Osteocyte (in vitro differentiated cells): ENCODE results near the gene MCTP2. TPM values are rescaled to one million over a fixed set of nuclear protein-coding genes. Genes with fewer than 3 reads are reported as not detected.

Experiments
- DNase-seq: peaks from one replicate; pipeline ENCODE4 v3.0.0; 2021; ENCODE audit warnings: mixed read lengths; ENCODE audit not compliant: unreplicated experiment; ENCODE audit errors: extremely low spot score
- H3K27ac Mint-ChIP-seq: one replicate; pipeline ENCODE4 v1.8.0; 2021; ENCODE audit warnings: mild to moderate bottlenecking, mixed read lengths; ENCODE audit not compliant: unreplicated experiment
- H3K27me3 Mint-ChIP-seq: one replicate; pipeline ENCODE4 v1.8.0; 2021; ENCODE audit warnings: mixed read lengths; ENCODE audit not compliant: unreplicated experiment
- H3K36me3 Mint-ChIP-seq: one replicate; pipeline ENCODE4 v1.8.0; 2021; ENCODE audit warnings: mixed read lengths; ENCODE audit not compliant: unreplicated experiment
- H3K4me1 Mint-ChIP-seq: one replicate; pipeline ENCODE4 v1.8.0; 2021; ENCODE audit warnings: mixed read lengths; ENCODE audit not compliant: unreplicated experiment
- H3K4me3 Mint-ChIP-seq: one replicate; pipeline ENCODE4 v1.8.0; 2021; ENCODE audit warnings: mild to moderate bottlenecking, moderate library complexity, mixed read lengths; ENCODE audit not compliant: unreplicated experiment
- H3K9me3 Mint-ChIP-seq: one replicate; pipeline ENCODE4 v1.8.0; 2021; ENCODE audit warnings: mixed read lengths; ENCODE audit not compliant: unreplicated experiment
- CTCF ChIP-seq: fragments of 200-600 bp; sonication (generic); IDR thresholded peaks from 2 replicates; pipeline ENCODE4 v1.5.0; 2021; ENCODE audit warnings: antibody characterized with exemption, mild to moderate bottlenecking, moderate library complexity
- total RNA-seq: library from RNA; stranded (reverse); gene quantifications from 2 replicates; pipeline ENCODE4 v1.2.1, GENCODE V29; 2021

MCTP2 gene
- total RNA-seq, 1 donor from 2014 or later, result 0.32 TPM

DNA sequence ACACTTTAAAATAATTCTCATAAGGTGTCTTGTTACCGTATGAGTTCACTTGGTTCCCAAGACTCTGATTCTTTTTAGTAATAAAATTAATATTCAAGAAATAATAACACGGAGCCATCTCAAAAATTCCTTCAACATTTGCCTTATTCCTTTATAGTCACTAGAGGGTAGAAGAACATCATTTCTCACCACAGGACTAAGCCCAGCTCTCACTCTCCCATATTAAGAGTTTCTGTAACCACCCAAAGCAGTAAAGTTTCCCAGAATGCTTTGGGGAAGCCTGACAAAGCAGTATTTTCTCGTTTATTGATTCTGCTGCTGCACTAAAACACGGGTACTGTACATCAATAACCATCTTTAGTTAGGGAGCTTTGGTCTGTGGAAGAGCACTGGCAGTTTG, 114.9 kb downstream of the MCTP2 start:
- no peaks in the 10 kb centered on the region for H3K36me3 Mint-ChIP-seq
- no peak for TF ChIP-seq CTCF
- no peaks in the 10 kb centered on the region for H3K4me1 Mint-ChIP-seq
- DNase-seq, result no peak
- H3K27me3 Mint-ChIP-seq, result peaks cover 3% of the 10 kb centered on the region
- no peak overlapping the region for H3K4me3 Mint-ChIP-seq
- H3K9me3 Mint-ChIP-seq, result no peaks in the 10 kb centered on the region
- no peak overlapping the region for H3K27ac Mint-ChIP-seq

- no peak for TF ChIP-seq CTCF
- no peaks in the 10 kb centered on the region for H3K9me3 Mint-ChIP-seq
- no peak for DNase-seq
- H3K4me3 Mint-ChIP-seq, result no peak overlapping the region
- H3K36me3 Mint-ChIP-seq, result no peaks in the 10 kb centered on the region
- H3K27ac Mint-ChIP-seq, result no peak overlapping the region
- H3K4me1 Mint-ChIP-seq, result no peaks in the 10 kb centered on the region
- peaks cover 3% of the 10 kb centered on the region for H3K27me3 Mint-ChIP-seq
Observed at GRCh38 chr15:94348084-94348483, 116.7 kb downstream of the MCTP2 start.

DNA sequence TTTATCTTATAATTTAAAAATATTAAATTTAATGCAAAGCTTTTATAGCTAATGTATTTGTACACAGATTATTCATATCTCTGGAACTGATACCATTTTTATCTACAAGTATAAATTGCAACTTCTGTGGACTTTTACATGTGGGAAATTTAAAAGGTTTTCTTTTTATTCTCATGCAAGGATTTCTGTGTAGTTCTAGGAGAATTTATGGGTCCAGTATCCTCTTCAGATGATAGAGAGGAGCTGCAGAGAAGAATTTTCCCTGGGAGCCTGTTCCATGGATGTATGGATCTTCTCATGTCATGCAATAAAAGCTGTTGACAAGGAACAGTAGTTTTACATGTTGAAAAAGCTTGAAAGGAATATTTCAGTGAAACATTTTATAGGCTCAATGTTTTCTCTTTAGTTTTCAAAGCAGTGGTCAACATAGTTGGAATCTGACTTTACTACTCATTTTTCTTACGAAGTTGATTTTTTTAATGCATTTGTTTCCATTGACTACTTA, 119.7 kb downstream of the MCTP2 start:
- H3K27ac Mint-ChIP-seq, result no peak overlapping the region
- no peaks in the 10 kb centered on the region for H3K27me3 Mint-ChIP-seq
- no peak overlapping the region for H3K4me3 Mint-ChIP-seq
- H3K36me3 Mint-ChIP-seq, result no peaks in the 10 kb centered on the region
- DNase-seq, result no peak
- H3K9me3 Mint-ChIP-seq, result no peaks in the 10 kb centered on the region
- TF ChIP-seq CTCF, result no peak
- no peaks in the 10 kb centered on the region for H3K4me1 Mint-ChIP-seq

GRCh38 chr15:94352636-94353487, 121.5 kb downstream of the MCTP2 start:
- no peak overlapping the region for H3K4me3 Mint-ChIP-seq

More at GRCh38 chr15:94352636-94353487, 121.5 kb downstream of the MCTP2 start:
- no peaks in the 10 kb centered on the region for H3K36me3 Mint-ChIP-seq
- no peaks in the 10 kb centered on the region for H3K27me3 Mint-ChIP-seq
- no peaks in the 10 kb centered on the region for H3K9me3 Mint-ChIP-seq
- H3K4me1 Mint-ChIP-seq, result no peaks in the 10 kb centered on the region
- no peak for DNase-seq
- no peak overlapping the region for H3K27ac Mint-ChIP-seq
- no peak for TF ChIP-seq CTCF
